ENCODE measurements around the gene DYRK2.

DYRK2 gene

DNA sequence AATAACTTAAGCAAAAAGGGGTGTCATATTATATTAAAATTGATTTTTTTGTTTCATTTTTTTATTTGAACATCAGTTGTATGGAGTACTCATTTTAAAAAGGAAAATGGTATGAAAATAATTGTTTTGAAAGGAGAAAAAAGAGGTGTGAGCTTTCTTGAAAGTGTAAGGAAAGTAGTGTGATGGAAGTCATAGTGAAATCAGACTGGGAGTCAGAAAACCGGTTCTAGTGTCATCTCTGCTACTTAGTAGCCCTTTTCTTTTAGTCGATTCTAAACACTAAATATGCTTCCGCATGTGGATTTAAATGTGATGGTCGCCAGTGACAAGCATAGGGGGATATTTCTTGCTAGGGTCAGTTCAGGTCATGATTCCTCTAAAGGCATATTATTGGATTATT, 1.8 kb upstream of the DYRK2 start:
- DNase-seq (ENCODE audit: low read depth), result no peak

DNA sequence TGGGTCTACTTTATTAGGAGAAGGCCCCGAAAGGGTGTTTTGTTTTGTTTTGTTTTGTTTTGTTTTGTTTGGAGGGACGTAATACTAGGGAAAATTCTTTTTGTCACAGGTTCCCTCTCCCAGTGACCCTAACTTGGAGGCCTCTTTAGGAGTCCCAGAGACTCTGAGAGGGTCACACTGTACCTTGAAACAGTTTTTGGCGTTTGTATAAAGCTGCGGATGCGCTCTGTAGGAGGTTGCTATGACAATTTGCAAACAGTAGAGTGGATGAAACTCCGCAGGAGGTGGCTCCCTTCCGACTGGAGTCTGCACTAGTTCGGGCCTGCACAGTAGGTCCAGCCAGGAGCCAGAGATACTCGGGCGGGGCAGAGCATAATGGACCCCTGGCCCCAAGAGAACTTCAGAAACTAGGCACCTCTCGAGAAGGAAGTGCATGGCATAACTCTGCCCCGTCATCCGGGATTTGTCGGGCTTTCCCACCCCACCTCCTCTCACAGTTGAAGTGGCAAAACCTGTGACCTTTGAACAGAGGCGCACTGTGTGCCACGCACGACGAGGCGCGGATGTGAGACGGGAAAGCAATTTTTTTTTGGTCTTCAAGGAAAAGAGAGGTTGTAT, 1.3 kb upstream of the DYRK2 start:
- no peak for DNase-seq (ENCODE audit: low read depth)

DNA sequence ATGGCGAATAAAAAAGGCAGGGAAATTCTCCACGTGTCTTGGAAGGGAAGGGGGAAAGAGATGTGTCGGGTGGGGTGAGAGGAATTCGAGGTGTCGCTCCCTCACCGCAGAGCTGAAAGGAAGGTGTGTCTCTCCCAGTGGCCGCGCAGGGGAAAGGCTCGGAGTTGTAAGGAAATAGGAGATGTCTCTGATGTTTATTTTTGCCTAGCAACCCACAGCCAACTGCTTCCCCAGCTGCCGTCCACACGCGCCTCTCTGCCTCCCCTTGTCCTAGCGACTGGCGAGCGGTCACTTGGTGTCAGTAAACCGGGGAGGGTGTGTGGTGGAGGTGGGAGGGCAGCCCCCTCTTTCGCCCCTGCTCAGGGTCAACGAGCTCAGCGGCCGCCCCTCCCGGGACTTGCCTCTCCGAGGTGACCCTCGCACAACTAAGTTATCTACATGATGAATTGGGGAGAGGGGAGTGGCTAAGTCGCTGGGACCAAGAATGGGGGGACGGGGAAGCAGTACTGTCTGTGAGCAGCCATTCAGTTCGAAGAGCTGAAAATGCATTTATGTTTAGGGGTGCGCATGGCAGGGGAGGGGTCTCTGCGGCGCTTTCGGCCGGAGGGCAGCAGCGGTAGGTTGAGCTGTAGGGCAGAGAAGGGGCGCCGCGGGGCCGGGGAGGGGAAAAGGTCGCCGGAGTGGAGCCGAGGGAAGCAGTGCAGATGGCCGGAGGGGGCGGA, 585 bp upstream of the DYRK2 start:
- peak; percentile 15 for DNase-seq (ENCODE audit: low read depth)

DNA sequence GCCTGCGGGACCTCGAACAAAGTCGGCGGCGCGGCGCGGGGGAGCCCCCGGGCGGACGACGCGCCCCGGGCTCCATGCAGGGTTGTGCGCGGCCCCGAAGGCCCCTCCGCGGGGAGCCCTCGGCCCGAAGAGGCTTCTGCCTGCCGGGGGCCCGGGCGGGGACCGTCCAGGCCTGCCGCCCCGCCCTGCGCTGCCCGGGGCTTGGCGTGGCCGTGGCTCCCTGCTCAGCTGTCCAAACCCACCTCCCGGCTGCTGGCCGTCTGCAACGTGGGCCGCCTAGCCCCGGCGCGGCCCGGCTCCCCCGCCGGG, 670 bp downstream of the DYRK2 start:
- no peak for DNase-seq (ENCODE audit: low read depth)

DNA sequence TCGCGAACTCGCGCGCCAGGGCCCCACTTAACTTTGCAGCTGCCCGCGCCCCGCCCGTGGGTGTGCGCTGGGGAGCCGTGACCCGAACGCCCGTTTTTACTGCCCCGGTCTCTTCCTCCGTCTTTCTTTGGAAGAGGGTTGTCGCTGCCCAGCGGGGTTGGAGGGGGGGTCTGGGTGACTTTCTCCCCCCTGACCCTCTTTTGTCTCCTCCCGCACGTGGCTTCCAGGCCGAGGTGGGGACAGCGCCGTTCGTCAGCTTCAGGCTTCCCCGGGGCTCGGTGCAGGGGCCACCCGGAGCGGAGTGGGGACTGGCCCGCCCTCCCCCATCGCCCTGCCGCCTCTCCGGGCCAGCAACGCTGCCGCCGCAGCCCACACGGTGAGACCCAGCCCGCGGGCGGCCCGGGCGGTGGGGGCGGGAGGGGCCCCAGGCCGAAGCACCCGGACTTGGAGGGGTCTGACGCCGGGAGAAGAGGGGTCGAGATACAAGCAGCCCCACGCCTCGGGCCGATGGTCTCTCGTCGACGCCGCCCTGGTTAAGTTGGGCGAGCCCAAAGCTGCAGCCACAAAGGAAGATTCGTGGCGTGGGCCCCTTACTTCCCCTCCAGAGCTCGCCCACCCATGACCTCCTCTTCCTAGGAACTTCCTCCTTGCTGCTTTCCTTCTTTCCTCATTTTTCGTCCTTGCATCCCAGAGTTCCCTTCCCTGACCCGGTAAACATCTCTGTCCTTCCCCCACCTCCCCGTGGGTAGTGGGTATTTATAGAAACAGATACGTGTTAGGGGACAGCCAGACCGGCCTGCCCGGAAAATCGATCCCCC, 1.2 kb downstream of the DYRK2 start:
- DNase-seq (ENCODE audit: low read depth), result peak; percentile 20

DNA sequence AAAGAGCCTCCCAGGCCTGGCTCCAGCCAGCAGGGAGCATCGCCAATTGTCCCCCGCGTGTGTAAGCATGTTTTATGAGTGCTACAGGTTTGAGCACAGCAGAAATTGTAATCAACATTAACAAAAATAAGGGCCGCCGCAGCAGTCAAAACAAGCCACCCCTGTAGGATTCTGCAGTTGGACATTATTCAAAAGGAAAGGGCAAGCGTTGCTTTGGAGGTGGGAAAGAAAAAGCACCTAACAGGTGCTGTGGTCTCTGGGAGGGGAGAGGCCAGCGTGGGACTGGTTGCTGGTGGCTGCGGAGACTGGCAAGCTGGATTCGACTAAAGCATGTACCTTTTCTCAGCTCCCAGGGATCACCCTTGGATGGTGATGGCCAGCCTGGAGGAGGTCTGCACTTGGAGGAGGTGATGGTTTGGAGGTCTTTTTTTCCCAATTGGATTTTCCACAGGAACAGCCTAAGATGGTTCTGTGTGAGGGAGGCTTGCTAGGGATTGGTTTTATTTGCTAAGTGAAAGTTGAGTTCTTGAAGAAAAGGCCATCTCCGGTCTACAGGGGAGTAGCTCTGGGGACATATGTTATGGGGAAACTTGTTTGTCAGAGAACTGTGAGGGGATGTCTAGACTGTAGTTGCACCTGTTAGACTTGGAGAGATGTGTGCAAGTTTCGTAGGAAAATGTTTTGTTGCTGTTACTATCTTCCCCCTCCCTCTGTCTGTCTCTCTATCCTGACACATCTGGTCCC, 2.0 kb downstream of the DYRK2 start:
- no peak for DNase-seq (ENCODE audit: low read depth)

DNA sequence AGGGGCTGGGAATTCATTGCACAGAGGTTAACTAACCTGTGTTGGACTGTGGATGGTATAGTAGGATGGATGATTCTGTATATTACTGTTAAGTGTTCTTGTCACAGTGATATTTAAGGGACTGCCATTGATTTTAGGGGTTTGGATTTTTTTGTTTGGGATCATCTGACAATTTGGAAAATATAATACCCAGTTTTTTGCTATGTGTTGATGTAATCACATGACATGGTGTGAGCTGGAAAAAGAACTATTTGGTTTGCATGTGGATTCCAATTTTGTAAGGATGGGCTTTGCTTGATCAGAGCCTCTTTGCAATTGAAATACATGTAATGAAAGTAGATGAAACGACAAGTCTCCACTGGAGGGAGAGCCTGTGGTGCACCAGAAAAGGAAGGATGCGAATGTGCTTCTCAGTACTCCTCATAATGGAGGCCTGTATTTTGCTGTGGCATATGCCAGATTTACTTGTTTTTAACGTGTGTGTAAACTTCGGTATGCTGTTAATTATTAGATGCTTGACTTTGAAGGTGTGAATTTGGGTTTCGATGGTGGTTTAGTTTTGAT, 2.7 kb downstream of the DYRK2 start:
- DNase-seq (ENCODE audit: low read depth), result no peak

DNA sequence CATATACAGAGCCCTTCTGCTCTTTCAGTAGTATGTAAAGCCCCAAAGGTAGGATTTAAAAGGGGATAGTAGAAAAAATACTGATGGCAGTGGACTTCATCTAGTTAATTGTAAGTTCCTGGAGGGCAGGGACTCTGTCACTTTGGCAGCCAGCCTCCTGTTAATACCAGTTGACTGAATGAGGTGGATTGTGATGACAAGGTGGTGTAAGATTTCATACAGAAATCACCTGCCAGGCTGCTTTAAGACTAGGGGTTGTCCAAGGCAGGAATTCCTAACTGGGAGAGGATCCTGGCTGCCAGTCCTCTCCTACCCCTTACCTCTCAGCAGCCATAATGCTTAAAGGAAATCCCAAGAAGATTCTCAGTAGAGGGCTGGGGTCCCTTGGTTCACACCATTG, 7.3 kb downstream of the DYRK2 start:
- DNase-seq (ENCODE audit: low read depth), result no peak

DNA sequence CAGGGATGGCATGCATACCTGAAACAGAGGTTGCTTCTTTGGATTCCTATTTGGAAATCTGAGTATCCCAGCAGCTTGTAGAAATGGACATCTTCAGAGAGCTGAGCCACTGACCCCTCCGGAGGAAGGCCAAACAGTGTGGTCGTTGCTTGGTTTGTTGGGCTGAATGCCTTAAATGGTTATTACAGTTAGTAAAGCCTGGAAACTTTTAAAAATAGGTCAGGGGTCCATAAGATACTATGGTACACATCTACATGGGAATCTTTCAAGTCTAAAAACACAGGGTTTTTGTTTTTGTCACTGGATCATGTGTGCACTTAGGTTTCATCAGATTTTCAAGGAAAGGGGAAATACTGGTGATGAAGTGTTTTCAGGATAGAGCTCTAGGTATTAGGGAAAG, 7.7 kb downstream of the DYRK2 start:
- DNase-seq (ENCODE audit: low read depth), result no peak

DNA sequence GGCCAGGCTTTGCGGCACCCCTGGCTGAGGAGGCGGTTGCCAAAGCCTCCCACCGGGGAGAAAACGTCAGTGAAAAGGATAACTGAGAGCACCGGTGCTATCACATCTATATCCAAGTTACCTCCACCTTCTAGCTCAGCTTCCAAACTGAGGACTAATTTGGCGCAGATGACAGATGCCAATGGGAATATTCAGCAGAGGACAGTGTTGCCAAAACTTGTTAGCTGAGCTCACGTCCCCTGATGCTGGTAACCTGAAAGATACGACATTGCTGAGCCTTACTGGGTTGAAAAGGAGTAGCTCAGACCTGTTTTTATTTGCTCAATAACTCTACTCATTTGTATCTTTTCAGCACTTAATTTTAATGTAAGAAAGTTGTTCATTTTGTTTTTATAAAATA, 9.9 kb downstream of the DYRK2 start:
- DNase-seq (ENCODE audit: low read depth), result no peak

DNA sequence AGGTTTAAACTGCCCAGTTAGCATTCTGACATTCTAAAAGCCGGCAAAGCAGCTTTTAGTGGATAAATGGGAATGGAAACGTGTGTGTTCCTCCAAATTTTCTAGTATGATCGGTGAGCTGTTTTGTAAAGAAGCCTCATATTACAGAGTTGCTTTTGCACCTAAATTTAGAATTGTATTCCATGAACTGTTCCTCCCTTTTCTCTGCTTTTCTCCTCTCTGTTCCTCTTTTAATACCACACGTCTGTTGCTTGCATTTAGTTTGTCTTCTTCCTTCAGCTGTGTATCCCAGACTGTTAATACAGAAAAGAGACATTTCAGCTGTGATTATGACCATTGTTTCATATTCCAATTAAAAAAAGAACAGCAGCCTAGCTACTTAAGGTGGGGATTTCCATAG, 10.7 kb downstream of the DYRK2 start:
- DNase-seq (ENCODE audit: low read depth), result no peak

DNA sequence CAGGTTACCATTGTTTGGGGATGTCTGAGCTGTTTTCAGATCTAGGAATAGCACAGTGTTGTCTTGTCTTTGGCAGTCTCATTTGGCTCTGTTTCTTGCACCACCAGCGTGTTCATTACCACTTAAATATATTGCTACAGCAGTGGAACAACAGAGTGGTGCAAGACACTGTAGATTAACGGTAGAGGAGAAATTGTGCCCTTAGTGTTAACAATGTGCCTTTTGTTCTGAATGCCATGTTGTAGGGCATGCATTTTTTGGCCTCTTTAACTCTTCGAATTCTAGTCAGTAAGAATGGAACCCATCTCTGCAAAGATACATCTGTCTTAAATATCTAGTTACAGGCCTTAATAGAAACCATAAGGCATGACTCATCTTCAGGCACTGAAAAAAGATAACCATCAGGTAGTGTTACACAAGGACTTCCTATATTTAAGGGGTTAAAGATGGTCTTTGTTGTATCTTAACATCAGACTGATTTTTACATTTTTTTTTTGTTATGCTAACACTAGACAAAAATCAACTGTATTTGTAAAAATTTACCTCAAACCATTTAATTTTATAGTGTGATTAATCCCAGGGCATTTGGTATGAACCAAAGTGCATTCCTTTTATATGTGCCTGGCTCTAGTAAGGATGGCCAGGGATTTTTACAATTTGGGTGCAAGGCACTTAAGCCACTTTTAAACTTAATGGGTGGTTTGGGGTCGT, 12.9 kb downstream of the DYRK2 start:
- no peak for DNase-seq (ENCODE audit: low read depth)

DNA sequence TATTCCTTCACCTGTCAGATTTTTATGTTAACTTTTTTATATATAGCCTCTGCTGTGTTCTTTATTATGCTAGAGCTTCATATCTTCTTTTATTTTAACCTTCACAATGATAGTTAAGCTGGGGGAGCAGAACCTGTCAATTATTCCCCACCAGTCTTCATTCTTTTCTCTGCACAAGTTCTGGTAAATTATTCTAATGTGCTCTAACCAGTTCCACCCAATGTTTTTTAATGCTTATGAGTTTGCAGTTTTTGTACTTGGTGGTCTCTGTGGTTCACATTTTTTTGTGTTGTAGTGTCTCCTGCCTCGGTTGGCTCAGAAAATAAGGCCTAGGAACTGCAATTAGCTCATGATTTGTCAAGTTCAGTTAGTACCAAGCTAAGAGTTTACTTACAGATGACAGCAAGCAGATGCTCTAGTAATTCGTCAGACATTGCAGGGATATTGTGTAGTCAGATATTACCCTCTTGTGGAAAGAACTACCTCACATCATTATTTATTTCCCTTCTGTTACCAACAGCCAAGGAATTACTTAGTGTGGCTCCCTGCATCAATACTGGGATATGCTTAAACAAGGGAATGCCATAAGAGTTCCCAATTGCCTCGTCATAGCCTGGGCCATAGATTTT, 14.5 kb downstream of the DYRK2 start:
- DNase-seq (ENCODE audit: low read depth), result no peak

DNA sequence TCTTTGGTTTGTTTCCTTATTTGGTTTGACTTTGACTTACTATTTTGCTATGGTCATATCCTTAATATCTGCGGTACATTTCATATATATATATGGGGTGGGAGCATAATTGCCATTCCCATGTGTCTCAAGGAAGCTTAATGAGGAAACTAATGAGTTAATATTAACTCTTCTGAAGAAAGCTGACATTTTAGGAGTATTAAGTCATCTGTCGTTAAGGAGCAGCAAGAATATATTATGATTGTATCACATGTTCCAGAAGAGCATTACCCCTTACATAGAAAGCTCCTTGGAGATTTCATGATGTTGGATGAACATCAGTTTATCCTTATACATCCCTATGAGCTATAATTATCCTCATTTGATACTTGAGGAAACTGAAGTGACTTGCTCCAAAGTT, 15.6 kb downstream of the DYRK2 start:
- no peak for DNase-seq (ENCODE audit: low read depth)

DNA sequence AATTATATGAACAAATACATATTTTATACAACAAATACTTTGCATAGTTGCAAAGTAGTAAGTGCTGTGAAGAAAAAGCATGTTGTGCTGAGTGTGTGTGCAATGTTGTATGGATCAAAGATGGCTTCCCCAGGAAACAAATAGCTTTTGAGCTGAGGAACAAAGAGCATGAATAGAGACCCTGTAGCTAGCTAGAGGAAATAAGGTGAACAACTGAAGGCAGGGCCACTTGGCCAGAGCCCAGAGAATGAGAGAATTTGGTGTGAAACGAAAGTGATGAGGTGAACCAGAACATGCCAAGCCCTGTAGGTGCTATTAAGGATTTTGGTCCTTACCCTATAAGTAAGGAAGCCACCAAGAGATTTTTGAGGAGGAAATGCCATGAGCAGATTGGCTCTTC, 17.1 kb downstream of the DYRK2 start:
- DNase-seq (ENCODE audit: low read depth), result no peak

DNA sequence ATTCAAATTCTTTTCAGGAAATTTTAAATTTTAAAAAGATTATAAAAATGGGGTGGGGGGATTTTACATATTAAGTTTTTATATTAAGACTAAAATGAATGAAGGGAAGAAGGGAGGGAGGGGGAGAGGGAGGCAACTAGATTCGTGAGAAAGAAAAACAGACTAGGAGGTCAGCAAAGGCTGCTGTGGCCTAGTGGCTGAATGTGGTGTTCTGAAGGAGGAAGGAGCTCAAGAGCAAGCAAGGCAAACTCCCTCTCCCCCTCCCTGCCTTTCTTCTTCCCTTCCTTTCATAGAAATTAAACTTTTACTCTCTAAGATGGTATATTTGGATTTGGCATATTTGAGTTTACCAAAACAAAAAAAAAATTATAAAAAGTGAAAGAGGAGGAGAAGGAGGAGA, 18.1 kb downstream of the DYRK2 start:
- no peak for DNase-seq (ENCODE audit: low read depth)

DNA sequence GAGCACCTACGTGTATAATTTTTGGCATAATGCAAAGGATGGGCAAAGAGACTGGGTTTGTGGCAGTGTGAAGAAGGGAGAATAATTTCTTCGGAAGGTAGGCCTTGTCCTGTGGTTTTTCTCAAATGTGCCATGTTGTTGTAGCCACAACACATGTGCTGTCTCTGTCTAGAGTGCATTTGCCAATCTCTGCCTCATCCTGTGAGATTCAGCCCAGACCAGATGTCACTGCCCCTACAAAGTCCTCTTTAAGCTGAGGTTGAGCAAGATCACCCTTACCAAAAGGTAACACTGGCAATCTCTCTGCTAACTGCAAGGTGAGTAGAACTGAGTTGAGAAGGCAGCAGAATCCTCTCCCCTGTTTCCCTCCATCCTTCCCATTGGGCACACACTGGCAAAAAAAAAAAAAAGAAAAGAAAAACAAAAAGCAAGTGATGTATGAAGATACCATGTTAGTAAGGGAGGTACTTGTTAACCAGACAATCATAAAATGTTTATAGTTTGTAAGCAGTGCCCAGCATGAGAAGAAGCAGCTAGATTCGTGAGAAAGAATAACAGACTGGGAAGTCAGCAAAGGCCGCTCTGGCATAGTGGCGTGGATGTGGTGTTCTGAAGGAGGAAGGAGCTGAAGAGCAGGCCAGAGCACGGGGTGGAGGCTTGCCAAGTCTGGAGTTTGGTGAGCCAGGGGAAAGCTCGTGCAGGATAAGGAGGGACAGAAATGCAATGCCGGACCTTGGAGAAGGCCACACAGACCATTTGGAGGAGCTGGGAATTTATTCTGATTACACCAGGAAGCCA, 18.9 kb downstream of the DYRK2 start:
- DNase-seq (ENCODE audit: low read depth), result no peak

DNA sequence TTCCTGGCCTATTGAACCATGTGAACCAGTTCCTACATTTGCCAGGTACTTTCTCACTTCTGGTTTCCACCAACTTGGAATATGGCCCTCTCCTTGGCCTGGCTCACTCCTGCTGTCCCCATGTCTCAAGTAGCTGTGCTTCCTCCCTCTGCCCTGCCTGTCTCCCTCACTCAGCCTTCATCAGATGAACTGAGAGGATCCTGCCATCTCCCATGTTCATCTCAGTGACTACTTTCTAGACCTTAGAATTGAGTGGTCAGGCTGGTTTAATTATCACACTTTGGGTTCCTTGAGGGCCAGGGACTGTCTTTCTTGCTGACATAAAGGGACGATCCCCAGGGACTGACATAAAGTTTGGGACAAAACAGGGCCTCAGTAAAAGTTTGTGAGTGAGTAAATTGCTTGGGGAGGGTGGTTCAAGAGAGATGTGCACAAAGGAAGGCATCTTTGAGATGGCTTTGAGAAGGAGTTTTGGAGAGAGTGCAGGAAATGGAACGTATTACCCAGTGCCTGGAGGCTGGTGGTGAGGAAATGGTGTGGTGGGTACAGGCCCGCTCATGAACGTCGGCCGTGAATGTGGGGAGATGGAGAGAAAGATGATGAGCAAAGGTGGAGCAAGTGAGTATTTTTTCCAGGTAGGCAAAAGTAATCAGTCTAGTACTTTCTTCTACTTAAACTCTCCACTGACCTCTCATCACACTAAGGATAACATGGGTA, 20.8 kb downstream of the DYRK2 start:
- no peak for DNase-seq (ENCODE audit: low read depth)

DNA sequence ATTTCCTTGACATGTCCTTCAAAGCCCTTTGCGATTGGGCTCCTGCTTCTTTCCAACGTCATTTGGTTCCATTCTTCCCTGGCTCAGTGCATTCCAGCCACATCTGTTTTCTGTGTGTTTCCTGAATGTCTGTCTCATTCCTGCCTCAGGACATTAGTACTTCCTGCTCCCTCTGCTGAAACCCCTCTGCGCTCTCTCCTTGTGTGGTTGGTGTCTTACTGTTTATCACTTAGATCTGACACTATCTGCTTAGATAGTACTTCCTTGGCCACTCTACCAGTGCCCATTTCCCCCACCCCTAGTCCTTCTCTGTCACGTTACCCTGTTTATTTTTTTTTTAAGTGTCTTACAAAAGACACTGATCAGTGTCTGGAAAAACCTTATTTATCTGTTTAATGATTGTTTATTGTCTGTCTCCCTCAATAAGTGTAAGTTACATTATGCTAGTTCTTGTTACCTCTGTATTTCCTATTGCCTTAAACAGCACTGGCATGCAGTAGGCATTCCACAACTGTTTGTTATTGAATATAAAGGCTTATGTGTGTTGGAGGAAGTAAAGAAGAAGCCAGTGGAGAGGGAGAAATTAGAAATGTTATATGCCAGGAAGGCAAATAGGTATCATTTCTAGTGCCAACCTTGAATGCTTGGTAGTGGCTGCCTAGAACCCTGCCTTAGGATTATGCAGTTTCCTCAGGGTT, 21.5 kb downstream of the DYRK2 start:
- no peak for DNase-seq (ENCODE audit: low read depth)
